SK-N-SH treated with all-trans-retinoic acid at 6 μM for 48 hours (cell line): ENCODE data around the gene UGT1A6.
"Not testable (repeated sequence)": the region's sequence is repeated elsewhere in the genome, so short reads cannot be mapped to it uniquely, and the experiment has no call there.

Source experiments
- GLIS3 ChIP-seq: fragments of 250-450 bp; sonication (Bioruptor Pico); IDR thresholded peaks from 2 replicates; pipeline ENCODE4 v1.5.0; 2020; ENCODE audit warnings: mild to moderate bottlenecking, moderate library complexity
- ZFP30 ChIP-seq: fragments of 450-650 bp; formaldehyde crosslinking; IDR thresholded peaks from 2 replicates; pipeline ENCODE4 v1.5.0; 2022; ENCODE audit warnings: mild to moderate bottlenecking, moderate library complexity

DNA sequence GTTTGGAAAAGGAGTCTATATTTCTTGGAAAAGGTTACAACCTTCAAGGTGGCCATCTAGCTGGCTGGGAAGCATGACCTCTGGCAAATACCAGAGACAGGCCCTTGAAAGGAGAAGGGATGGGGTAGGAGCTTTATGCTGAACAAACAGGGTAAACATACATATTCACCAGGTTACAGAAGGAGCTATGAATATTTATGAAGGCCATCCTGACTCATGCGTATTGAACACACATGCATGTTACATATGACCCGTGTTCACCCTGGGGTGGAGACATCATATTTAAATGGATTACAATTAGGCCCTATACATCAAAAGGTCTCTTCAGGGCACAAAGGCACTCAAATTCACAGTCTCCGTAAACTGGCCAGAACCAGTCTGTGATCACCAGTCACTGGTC, 36.7 kb upstream of the UGT1A6 start:
- not testable (repeated sequence) for TF ChIP-seq GLIS3; ZFP30 (CRISPR knock-in tag)
